Panc1 (cell line): ENCODE results near the gene RELL1. TPM values are rescaled to one million over a fixed set of nuclear protein-coding genes. Genes with fewer than 3 reads are reported as not detected.

Experiments
- ATAC-seq: fragments of 200-7000 bp; cut with Tn5 transposase; 2 replicates; pipeline ENCODE4 v1.9.1; 2020; ENCODE audit warnings: mild to moderate bottlenecking, moderate library complexity
- BruUV-seq: library from RNA; stranded (reverse); fragments of 400-500 nt; replicated peaks from 2 replicates; lab custom pipeline; 2021; lab: Mats Ljungman, UMichigan
- CTCF ChIA-PET: fragments of 300-600 bp; sonication (Branson Sonifier 250); formaldehyde crosslinking; loops from one replicate; lab custom pipeline; 2022; ENCODE audit warnings: antibody characterized with exemption; lab: Charles Lee
- POLR2A ChIA-PET: fragments of 300-600 bp; sonication (Branson Sonifier 250); formaldehyde crosslinking; loops from one replicate; lab custom pipeline; 2022; ENCODE audit warnings: antibody characterized with exemption; lab: Charles Lee
- DNase-seq: peaks from one replicate; pipeline ENCODE4 v3.0.0-alpha.2; 2010; ENCODE audit warnings: low read depth, low spot score
- H3K27ac ChIP-seq: 2 replicates; pipeline ENCODE4 v1.5.1; 2011; ENCODE audit warnings: mild to moderate bottlenecking, low read length, inconsistent platforms
- H3K27me3 ChIP-seq: fragments of 200-500 bp; sonication (Bioruptor generic); 2 replicates; pipeline ENCODE4 v1.6.0; 2014; ENCODE audit warnings: low read length, inconsistent platforms; ENCODE audit not compliant: control insufficient read depth, insufficient read depth
- H3K36me3 ChIP-seq: fragments of 200-500 bp; sonication (Bioruptor generic); 2 replicates; pipeline ENCODE4 v1.5.1; 2014; ENCODE audit warnings: inconsistent platforms, mild to moderate bottlenecking, low read length, moderate library complexity; ENCODE audit not compliant: control insufficient read depth, insufficient read depth
- H3K4me1 ChIP-seq: 2 replicates; pipeline ENCODE4 v1.5.1; 2011; ENCODE audit warnings: inconsistent platforms, mild to moderate bottlenecking, low read length, moderate library complexity; ENCODE audit not compliant: control insufficient read depth, insufficient read depth
- H3K4me3 ChIP-seq, 2 experiments: 2 replicates each; pipeline ENCODE4 v1.5.1; 2011 to 2012; ENCODE audit warnings: low read depth in 2 of 2, low read length in 2 of 2, mild to moderate bottlenecking in 2 of 2, inconsistent platforms in 1 of 2, moderate library complexity in 1 of 2
- H3K9me3 ChIP-seq: fragments of 200-500 bp; sonication (Bioruptor generic); 2 replicates; pipeline ENCODE4 v1.5.1; 2014; ENCODE audit warnings: low read depth, mild to moderate bottlenecking, inconsistent platforms, low read length, moderate library complexity; ENCODE audit not compliant: control insufficient read depth, insufficient read depth
- POLR2AphosphoS5 ChIP-seq: IDR thresholded peaks from 2 replicates; pipeline ENCODE4 v1.6.1; 2012; ENCODE audit warnings: mild to moderate bottlenecking, low read depth, low read length, moderate library complexity
- SIN3A ChIP-seq: IDR thresholded peaks from 2 replicates; pipeline ENCODE4 v1.6.1; 2012; ENCODE audit warnings: low read depth, mild to moderate bottlenecking, low read length, moderate library complexity, borderline replicate concordance; ENCODE audit not compliant: insufficient read depth
- TCF7L2 ChIP-seq: IDR thresholded peaks from 2 replicates; pipeline ENCODE4 v1.6.1; 2011; ENCODE audit warnings: mild to moderate bottlenecking, low read depth, low read length, inconsistent platforms
- in situ Hi-C: cut with HindIII; loops from 2 replicates; pipeline ENCODE4 v1.10.0; 2016; ENCODE audit warnings: low sequenced_read_pairs, low pct_unique_long_range_greater_than_20kb
- intact Hi-C: fragments of 100-400 bp; cut with micrococcal nuclease; formaldehyde crosslinking; loops from one replicate; pipeline ENCODE4 v1.10.0; 2022; ENCODE audit not compliant: unreplicated experiment
- total RNA-seq: library from RNA; stranded (reverse); gene quantifications from one replicate; pipeline ENCODE4 v1.2.1, GENCODE V29; 2021; ENCODE audit not compliant: unreplicated experiment
- TF ChIP-seq, protein P1 (sequence below): fragments of 450-650 bp; IDR thresholded peaks from 2 replicates; pipeline ENCODE4 v1.5.1; 2017; ENCODE audit warnings: mild to moderate bottlenecking
- TF ChIP-seq, protein P2 (sequence below), 2 experiments: IDR thresholded peaks; 2 replicates each; pipeline ENCODE4 v1.6.1; 2011 to 2012; ENCODE audit warnings: low read depth in 2 of 2, control low read depth in 1 of 2, low read length in 1 of 2, mild to moderate bottlenecking in 1 of 2, moderate library complexity in 1 of 2; ENCODE audit not compliant: insufficient read depth in 1 of 2

The RELL1 gene
- total RNA-seq, 1 experiment from 2014 or later, result 29.1 TPM

DNA sequence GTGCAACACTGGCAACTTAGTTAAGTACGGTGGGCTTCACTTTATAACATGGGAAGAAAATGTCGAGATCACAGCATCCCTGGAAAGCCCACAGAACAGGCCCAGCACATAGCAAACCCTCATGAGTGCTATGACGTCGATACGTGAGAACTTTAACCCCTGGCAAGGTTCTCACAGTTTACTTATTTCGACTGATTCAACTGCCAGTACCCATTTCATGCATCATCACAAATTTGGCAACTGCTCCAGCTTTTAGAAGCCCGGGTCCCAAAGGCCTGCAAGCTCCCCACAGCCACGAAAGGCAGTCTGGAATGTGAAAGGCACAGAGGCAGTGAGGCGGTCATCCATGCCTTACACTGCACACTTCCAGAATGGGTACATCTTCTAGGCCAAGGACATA, 41.2 kb downstream of the RELL1 start:
- in situ Hi-C loops, result no loop called here
- ATAC-seq, result no peak

DNA sequence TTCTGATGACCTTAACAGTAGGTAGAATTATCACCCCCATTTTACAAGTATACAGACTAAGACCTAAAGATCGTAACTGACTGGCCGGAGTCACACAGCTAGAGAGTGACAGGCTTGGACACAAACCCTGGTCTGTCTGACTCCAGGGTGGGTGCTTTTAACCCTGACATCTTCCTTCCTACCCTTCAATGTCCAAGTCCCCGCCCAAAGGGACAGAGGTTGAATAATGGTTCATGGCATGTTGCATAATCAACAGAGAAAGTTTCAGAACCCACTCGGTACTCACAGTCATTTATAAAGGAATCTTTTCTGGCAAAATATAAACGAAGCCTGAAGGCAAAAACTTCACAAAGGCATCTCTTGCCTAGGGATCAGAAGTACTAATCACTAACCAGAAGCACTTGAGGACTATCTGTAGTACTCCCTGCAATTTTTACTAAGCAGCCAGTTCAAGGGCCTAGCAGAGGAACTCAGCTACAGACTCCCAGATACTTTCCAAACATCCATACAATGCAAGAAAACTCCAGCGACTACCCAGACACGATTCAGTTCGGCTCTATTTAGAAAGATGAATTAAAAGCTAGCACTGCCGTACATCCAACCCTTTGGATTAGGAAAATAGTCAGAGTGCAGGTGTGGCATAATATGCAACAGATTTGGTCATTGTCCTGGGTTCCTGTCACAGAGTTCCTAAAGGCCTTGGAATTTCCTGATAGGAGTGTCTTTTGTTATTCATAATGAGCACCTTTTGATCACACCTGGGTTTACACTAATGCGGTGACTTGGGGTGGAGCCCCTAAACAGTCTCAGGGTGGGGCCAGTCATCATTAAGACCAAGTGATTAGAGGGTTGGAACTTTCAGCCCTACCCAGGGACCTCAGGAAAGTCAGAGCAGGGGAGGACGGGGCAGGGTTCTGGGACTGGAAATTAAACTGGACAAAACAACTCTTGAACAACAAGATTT, 44.0 kb downstream of the RELL1 start:
- POLR2A ChIA-PET, result interaction anchor here (0.5 to 0.7 kb wide), 2 partner anchors 135 to 253 kb away, joined by 3 read pairs; no protein-coding TSS in a partner anchor
- no peaks in the 10 kb centered on the region for H3K27me3 ChIP-seq
- no peak for TF ChIP-seq POLR2AphosphoS5
- TF ChIP-seq, protein P1, sequence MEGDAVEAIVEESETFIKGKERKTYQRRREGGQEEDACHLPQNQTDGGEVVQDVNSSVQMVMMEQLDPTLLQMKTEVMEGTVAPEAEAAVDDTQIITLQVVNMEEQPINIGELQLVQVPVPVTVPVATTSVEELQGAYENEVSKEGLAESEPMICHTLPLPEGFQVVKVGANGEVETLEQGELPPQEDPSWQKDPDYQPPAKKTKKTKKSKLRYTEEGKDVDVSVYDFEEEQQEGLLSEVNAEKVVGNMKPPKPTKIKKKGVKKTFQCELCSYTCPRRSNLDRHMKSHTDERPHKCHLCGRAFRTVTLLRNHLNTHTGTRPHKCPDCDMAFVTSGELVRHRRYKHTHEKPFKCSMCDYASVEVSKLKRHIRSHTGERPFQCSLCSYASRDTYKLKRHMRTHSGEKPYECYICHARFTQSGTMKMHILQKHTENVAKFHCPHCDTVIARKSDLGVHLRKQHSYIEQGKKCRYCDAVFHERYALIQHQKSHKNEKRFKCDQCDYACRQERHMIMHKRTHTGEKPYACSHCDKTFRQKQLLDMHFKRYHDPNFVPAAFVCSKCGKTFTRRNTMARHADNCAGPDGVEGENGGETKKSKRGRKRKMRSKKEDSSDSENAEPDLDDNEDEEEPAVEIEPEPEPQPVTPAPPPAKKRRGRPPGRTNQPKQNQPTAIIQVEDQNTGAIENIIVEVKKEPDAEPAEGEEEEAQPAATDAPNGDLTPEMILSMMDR, result no peak
- TF ChIP-seq, protein P2, sequence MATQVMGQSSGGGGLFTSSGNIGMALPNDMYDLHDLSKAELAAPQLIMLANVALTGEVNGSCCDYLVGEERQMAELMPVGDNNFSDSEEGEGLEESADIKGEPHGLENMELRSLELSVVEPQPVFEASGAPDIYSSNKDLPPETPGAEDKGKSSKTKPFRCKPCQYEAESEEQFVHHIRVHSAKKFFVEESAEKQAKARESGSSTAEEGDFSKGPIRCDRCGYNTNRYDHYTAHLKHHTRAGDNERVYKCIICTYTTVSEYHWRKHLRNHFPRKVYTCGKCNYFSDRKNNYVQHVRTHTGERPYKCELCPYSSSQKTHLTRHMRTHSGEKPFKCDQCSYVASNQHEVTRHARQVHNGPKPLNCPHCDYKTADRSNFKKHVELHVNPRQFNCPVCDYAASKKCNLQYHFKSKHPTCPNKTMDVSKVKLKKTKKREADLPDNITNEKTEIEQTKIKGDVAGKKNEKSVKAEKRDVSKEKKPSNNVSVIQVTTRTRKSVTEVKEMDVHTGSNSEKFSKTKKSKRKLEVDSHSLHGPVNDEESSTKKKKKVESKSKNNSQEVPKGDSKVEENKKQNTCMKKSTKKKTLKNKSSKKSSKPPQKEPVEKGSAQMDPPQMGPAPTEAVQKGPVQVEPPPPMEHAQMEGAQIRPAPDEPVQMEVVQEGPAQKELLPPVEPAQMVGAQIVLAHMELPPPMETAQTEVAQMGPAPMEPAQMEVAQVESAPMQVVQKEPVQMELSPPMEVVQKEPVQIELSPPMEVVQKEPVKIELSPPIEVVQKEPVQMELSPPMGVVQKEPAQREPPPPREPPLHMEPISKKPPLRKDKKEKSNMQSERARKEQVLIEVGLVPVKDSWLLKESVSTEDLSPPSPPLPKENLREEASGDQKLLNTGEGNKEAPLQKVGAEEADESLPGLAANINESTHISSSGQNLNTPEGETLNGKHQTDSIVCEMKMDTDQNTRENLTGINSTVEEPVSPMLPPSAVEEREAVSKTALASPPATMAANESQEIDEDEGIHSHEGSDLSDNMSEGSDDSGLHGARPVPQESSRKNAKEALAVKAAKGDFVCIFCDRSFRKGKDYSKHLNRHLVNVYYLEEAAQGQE (IDR thresholded peaks at IDR 0.05; ENCODE audit: insufficient read depth in 1 of 2, low read depth in 2 of 2, low read length in 1 of 2), result no peak
- no peak for TF ChIP-seq SIN3A
- TF ChIP-seq TCF7L2, result no peak
- no TSS peak for BruUV-seq
- no peak for DNase-seq
- no peaks in the 10 kb centered on the region for H3K36me3 ChIP-seq
- H3K4me1 ChIP-seq, result no peaks in the 10 kb centered on the region; the same call in 1 of the 2 replicates
- CTCF ChIA-PET, result no interaction called here
- H3K9me3 ChIP-seq, result no peaks in the 10 kb centered on the region
- H3K27ac ChIP-seq, result no peak overlapping the region
- intact Hi-C loops (no loop called here), in situ Hi-C loops (no loop called here)
- no peak overlapping the region for H3K4me3 ChIP-seq
- ATAC-seq, result no peak

More for the DNA sequence above, 41.2 kb downstream of the RELL1 start:
- Histone ChIP-seq H3K27ac (no peak overlapping the region), H3K9me3 (no peaks in the 10 kb centered on the region), H3K36me3 (no peaks in the 10 kb centered on the region), H3K27me3 (no peaks in the 10 kb centered on the region), H3K4me3 (no peak overlapping the region), H3K4me1 (peaks cover 20% of the 10 kb centered on the region)
- CTCF ChIA-PET, result no interaction called here
- no TSS peak for BruUV-seq
- POLR2A ChIA-PET, result no interaction called here
- intact Hi-C loops, result no loop called here
- no peak for DNase-seq
- TF ChIP-seq POLR2AphosphoS5 (no peak), TCF7L2 (no peak)
- TF ChIP-seq, protein P1, result no peak
